Stimulated activated naive CD8-positive, alpha-beta T cell treated with anti-CD3 and anti-CD28 coated beads, Interleukin-15, amount 100 ng/mL, for 72 hours (primary cell): ENCODE results near the gene AFG3L2.
A peak's percentile ranks its signal among the peaks of the same experiment; 100 is the strongest.

ENCODE experiments used
- ATAC-seq: fragments of 150-1000 bp; cut with Tn5 transposase; 2 replicates; pipeline ENCODE4 v1.10.0; 2021; ENCODE audit warnings: mild to moderate bottlenecking, moderate library complexity
- DNase-seq, 2 donors: peaks; one replicate each; pipeline ENCODE4 v3.0.0; 2021 to 2022
- H3K27ac Mint-ChIP-seq, 2 donors: one replicate each; pipeline ENCODE4 v1.8.0; 2022; ENCODE audit warnings: mild to moderate bottlenecking in 2 of 2, mixed read lengths in 2 of 2, moderate library complexity in 2 of 2
- H3K27me3 Mint-ChIP-seq: one replicate; pipeline ENCODE4 v1.8.0; 2022; ENCODE audit warnings: mixed read lengths
- H3K4me1 Mint-ChIP-seq: one replicate; pipeline ENCODE4 v1.8.0; 2022; ENCODE audit warnings: mild to moderate bottlenecking, mixed read lengths
- H3K4me3 Mint-ChIP-seq, 2 donors: one replicate each; pipeline ENCODE4 v1.8.0; 2022; ENCODE audit warnings: mild to moderate bottlenecking in 2 of 2, mixed read lengths in 2 of 2, moderate library complexity in 1 of 2
- H3K9me3 Mint-ChIP-seq, 2 donors: one replicate each; pipeline ENCODE4 v1.8.0; 2022; ENCODE audit warnings: mixed read lengths in 2 of 2

The AFG3L2 gene

DNA sequence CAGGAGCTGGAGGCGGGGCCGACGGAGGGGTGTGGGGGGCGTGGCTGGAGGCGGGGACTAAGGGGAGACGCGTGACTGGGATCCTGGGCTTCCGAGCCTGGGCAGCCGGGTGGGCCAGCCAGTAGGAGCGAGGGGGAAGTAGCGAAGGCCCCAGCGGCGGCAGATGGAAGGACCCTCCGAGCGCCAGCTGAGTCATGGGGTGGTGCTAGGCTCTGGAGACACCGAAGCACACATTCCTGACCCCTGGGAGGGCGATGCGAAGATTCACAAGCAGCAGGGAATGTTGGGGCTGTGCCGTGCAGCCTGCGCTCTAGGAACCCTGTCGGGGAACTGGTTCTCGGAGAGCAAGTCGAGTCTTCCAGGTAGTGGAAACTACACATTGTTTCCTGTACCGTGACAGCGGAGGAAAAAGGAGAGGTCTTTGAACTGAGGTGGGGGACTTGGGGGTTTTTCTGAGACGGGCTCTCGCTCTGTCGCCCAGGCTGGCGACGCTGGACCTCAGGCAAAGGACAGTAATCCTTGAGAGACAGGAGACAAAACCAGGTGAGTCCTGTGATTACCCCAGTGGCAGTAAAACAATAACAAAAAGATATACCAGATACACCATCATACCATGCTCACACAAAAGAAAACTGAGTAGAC, 650 bp upstream of the AFG3L2 start:
- ATAC-seq (no peak), DNase-seq (no peak)
- H3K4me3 Mint-ChIP-seq = peak overlapping the region; percentile 87
- no peaks in the 10 kb centered on the region for H3K27me3 Mint-ChIP-seq
- peak overlapping the region; percentile 12 to 79 for H3K27ac Mint-ChIP-seq
- peaks cover 46% of the 10 kb centered on the region for H3K4me1 Mint-ChIP-seq
- no peaks in the 10 kb centered on the region for H3K9me3 Mint-ChIP-seq

DNA sequence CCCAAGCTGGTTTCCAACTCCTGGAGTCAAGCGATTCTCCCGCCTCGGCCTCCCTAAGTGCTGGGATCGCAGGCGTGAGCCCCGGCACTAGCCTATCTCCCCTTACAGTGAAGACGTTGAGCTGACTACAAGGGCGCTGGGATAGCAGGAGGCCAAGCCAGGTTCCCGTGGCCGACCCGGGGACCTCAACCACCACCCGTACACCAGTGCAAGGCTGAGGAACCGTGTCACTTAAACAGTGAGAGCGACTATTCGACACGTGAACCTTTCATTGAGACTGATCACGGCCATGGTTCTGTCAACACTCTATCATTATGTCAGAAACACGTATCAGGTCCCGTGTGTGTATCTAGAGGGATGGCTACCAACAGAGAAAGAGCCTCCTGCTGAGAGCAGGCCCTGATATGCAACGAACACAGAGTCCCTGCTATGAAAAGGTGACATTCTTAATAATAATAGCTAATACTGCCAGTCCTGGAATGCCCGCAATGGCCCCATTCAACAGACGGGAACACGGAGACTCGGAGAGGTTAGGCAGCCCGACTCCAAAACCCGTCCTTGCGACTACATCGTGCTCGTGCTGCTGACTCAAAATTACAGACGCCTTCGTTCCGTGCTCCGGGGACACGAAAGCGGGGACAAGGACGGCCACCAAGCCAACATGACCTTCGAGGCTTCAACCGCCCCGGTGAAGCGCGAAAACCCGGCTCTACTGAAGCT, 833 bp downstream of the AFG3L2 start:
- DNase-seq (no peak), ATAC-seq (no peak)
- H3K4me1 Mint-ChIP-seq = peaks cover 58% of the 10 kb centered on the region
- peak overlapping the region; percentile 95 to 97 for H3K27ac Mint-ChIP-seq
- H3K4me3 Mint-ChIP-seq = peak overlapping the region; percentile 86 to 90
- no peaks in the 10 kb centered on the region for H3K27me3 Mint-ChIP-seq
- no peaks in the 10 kb centered on the region for H3K9me3 Mint-ChIP-seq

DNA sequence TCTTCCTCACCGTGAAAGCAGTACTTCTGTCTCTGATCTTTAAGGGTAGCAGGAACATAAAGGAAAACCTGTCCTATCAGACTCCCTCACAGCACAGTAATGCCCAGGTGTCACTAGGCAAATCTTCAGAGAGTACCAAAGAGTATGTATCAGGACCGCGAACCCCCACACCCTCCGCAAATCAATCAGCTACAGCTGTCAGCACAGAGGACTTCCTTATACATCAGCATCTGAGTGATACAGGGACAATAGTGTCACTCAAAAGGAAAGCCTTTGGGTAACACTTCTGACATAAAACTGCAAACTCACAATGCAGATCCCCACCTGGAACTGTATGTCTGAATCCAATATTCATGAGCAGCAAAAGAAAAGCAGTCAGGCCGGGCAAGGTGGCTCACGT, 2.6 kb downstream of the AFG3L2 start:
- DNase-seq (no peak), ATAC-seq (no peak)
- no peak overlapping the region for H3K27ac Mint-ChIP-seq
- peaks cover 61% of the 10 kb centered on the region for H3K4me1 Mint-ChIP-seq
- no peaks in the 10 kb centered on the region for H3K9me3 Mint-ChIP-seq
- H3K4me3 Mint-ChIP-seq = peak overlapping the region; percentile 42 to 78
- no peaks in the 10 kb centered on the region for H3K27me3 Mint-ChIP-seq

DNA sequence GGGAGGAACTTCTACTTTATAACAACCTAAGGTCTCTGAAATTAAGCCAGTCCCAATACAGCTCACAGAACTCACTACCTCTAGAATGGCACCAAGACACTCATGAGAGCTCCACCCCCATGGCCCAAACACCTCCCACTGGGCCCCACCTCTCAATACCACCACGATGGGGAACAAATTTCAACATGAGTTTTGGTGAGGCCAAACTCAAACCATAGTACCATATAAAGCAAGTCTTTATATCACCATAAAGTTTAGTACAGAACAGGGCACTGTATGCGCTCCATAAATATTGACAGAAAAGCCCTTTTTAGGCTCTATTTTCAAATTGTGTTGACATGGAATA, 3.3 kb downstream of the AFG3L2 start:
- H3K27me3 Mint-ChIP-seq = no peaks in the 10 kb centered on the region
- DNase-seq (no peak), ATAC-seq (no peak)
- H3K27ac Mint-ChIP-seq = no peak overlapping the region
- H3K4me1 Mint-ChIP-seq = peaks cover 61% of the 10 kb centered on the region
- no peak overlapping the region for H3K4me3 Mint-ChIP-seq
- no peaks in the 10 kb centered on the region for H3K9me3 Mint-ChIP-seq

DNA sequence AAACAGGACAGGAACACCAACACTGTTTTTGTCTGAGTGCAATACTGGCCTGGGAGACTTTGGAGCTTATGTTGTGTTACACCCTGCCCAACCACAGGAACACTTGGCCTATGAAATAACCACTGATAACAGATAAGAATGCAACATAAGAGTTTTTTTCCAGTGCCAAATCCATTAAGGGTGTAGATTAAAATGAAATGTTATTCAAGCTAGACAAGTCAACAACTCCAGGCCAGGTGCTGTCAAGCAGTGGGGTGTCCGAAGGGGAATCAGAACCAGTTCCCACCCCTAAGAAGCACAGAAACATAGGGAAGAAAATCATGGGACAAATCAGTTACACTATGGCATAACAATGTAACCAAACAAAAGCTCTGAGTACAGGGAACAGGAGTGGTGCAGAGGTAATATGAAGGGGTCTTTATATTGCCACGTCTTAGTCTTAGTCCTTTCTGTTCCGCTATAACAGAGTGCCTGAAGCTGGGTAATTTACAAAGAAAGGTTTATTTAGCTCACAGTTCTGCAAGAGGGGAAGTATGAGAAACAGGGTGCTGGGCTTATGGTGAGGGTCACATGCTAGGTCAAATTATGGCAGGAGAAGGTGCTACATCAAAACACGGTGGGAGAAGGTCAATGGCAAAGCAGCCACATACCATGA, 3.8 kb downstream of the AFG3L2 start:
- ATAC-seq = no peak
- no peaks in the 10 kb centered on the region for H3K9me3 Mint-ChIP-seq
- no peak overlapping the region for H3K27ac Mint-ChIP-seq
- DNase-seq = no peak
- H3K4me1 Mint-ChIP-seq = peaks cover 61% of the 10 kb centered on the region
- H3K27me3 Mint-ChIP-seq = no peaks in the 10 kb centered on the region
- H3K4me3 Mint-ChIP-seq = no peak overlapping the region

DNA sequence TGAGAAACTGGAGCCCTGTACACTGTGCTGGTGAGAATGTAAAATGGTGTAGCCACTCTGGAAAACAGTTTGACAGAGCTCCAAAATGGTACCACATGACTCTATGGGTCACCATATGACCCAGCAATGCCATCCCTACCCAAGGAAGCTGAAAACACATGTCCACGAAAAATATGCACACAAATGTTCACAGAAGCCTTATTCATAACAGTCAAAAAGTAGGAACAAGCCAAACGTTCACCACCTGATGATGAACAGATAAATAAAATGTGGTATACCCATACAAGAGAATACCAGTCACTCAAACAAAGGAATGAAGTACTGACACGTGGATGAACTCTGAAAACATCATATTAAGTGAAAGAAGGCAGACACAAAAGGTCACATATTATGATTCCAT, 4.6 kb downstream of the AFG3L2 start:
- no peaks in the 10 kb centered on the region for H3K27me3 Mint-ChIP-seq
- ATAC-seq = no peak
- H3K4me1 Mint-ChIP-seq = peaks cover 52% of the 10 kb centered on the region
- H3K27ac Mint-ChIP-seq = no peak overlapping the region
- no peaks in the 10 kb centered on the region for H3K9me3 Mint-ChIP-seq
- H3K4me3 Mint-ChIP-seq = no peak overlapping the region
- no peak for DNase-seq

GRCh38 chr18:12371590-12371989, 5.4 kb downstream of the AFG3L2 start:
- Mint-ChIP-seq H3K4me1 (peaks cover 56% of the 10 kb centered on the region), H3K27me3 (no peaks in the 10 kb centered on the region), H3K4me3 (no peak overlapping the region), H3K27ac (no peak overlapping the region), H3K9me3 (no peaks in the 10 kb centered on the region)
- no peak for ATAC-seq
- DNase-seq = no peak

- no peaks in the 10 kb centered on the region for H3K27me3 Mint-ChIP-seq
- ATAC-seq (no peak), DNase-seq (no peak)
- no peak overlapping the region for H3K27ac Mint-ChIP-seq
- peaks cover 35% of the 10 kb centered on the region for H3K4me1 Mint-ChIP-seq
- H3K4me3 Mint-ChIP-seq = no peak overlapping the region
- H3K9me3 Mint-ChIP-seq = no peaks in the 10 kb centered on the region
These were observed 7.8 kb downstream of the AFG3L2 start for GRCh38 chr18:12369211-12369610.

DNA sequence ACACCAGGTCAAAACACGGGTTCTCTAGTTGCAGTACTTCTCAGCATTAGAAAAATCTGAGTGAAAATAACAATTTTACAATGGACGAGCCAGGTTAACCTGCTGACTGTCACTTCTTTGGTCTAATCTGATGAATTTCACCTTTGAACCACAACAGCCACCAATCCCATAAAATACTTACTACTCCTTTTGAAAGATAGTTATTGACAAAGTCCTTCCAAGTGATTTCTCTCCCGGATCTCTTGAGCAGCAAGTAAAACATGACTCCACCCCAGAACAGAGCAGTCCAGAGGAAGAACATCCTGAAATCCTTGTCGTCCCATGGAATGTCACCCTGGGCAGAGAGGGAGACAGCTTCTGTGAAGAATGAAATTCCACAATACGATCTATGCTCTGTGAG, 10.2 kb downstream of the AFG3L2 start:
- no peak overlapping the region for H3K4me3 Mint-ChIP-seq
- no peaks in the 10 kb centered on the region for H3K27me3 Mint-ChIP-seq
- DNase-seq (no peak), ATAC-seq (no peak)
- H3K27ac Mint-ChIP-seq = no peak overlapping the region
- no peaks in the 10 kb centered on the region for H3K9me3 Mint-ChIP-seq
- peaks cover 25% of the 10 kb centered on the region for H3K4me1 Mint-ChIP-seq

GRCh38 chr18:12366379-12366778, 10.6 kb downstream of the AFG3L2 start:
- no peak overlapping the region for H3K27ac Mint-ChIP-seq
- no peak overlapping the region for H3K4me3 Mint-ChIP-seq
- no peaks in the 10 kb centered on the region for H3K9me3 Mint-ChIP-seq
- H3K27me3 Mint-ChIP-seq = no peaks in the 10 kb centered on the region
- DNase-seq (no peak), ATAC-seq (no peak)
- H3K4me1 Mint-ChIP-seq = peaks cover 22% of the 10 kb centered on the region

GRCh38 chr18:12362473-12363174, 14.4 kb downstream of the AFG3L2 start:
- peaks cover 18% of the 10 kb centered on the region for H3K4me1 Mint-ChIP-seq
- no peaks in the 10 kb centered on the region for H3K9me3 Mint-ChIP-seq
- DNase-seq (no peak), ATAC-seq (no peak)
- H3K27ac Mint-ChIP-seq = no peak overlapping the region
- no peaks in the 10 kb centered on the region for H3K27me3 Mint-ChIP-seq
- H3K4me3 Mint-ChIP-seq = no peak overlapping the region

GRCh38 chr18:12361770-12362378, 15.2 kb downstream of the AFG3L2 start:
- Mint-ChIP-seq H3K27ac (peak overlapping the region in 1 of 2 donors; percentile 74), H3K27me3 (no peaks in the 10 kb centered on the region), H3K4me3 (no peak overlapping the region), H3K9me3 (no peaks in the 10 kb centered on the region), H3K4me1 (peaks cover 13% of the 10 kb centered on the region)
- DNase-seq (no peak), ATAC-seq (peak; percentile 71)

GRCh38 chr18:12359515-12359927, 17.5 kb downstream of the AFG3L2 start:
- H3K27ac Mint-ChIP-seq = no peak overlapping the region
- no peaks in the 10 kb centered on the region for H3K9me3 Mint-ChIP-seq
- H3K27me3 Mint-ChIP-seq = no peaks in the 10 kb centered on the region
- DNase-seq (no peak), ATAC-seq (no peak)
- H3K4me1 Mint-ChIP-seq = peaks cover 13% of the 10 kb centered on the region
- no peak overlapping the region for H3K4me3 Mint-ChIP-seq

DNA sequence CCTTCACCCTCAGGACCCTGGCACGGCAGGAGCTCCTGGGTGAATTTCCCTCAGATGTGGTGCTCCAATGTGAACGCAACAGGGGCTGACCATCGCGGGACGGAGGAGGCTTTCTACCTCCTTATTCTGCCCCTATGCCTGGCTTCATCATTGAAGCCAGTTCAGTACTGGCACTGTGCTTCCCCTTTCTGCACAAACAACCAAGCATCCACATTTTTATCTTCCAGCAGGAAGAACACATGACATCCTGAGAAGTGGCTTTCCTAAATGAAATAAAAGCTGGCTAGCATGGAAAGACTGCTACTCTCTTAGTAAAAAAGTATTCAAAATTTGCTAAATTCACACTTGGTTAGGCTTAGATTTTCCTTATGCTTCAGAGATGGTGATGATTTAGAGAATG, 24.8 kb downstream of the AFG3L2 start:
- H3K4me3 Mint-ChIP-seq = no peak overlapping the region
- H3K4me1 Mint-ChIP-seq = no peaks in the 10 kb centered on the region
- H3K27ac Mint-ChIP-seq = no peak overlapping the region
- H3K9me3 Mint-ChIP-seq = no peaks in the 10 kb centered on the region
- no peak for ATAC-seq
- no peaks in the 10 kb centered on the region for H3K27me3 Mint-ChIP-seq
- no peak for DNase-seq

GRCh38 chr18:12347895-12348294, 29.1 kb downstream of the AFG3L2 start:
- Mint-ChIP-seq H3K9me3 (no peaks in the 10 kb centered on the region), H3K27me3 (no peaks in the 10 kb centered on the region), H3K4me3 (no peak overlapping the region), H3K27ac (no peak overlapping the region), H3K4me1 (no peaks in the 10 kb centered on the region)
- DNase-seq (no peak), ATAC-seq (no peak)

GRCh38 chr18:12346240-12346565, 30.8 kb downstream of the AFG3L2 start:
- no peak overlapping the region for H3K4me3 Mint-ChIP-seq
- H3K27ac Mint-ChIP-seq = peak overlapping the region; percentile 70 to 78
- H3K9me3 Mint-ChIP-seq = no peaks in the 10 kb centered on the region
- no peaks in the 10 kb centered on the region for H3K4me1 Mint-ChIP-seq
- ATAC-seq (no peak), DNase-seq (no peak)
- no peaks in the 10 kb centered on the region for H3K27me3 Mint-ChIP-seq
